ENCODE measurements around the gene FAM177A1.

Gene FAM177A1

GRCh38 chr14:35044939-35045797 lies 904 bp upstream of the FAM177A1 start:
- H3K4me3 ChIP-seq (ENCODE audit: low read depth, low read length): peak overlapping the region; percentile 96

GRCh38 chr14:35045798-35046047 lies 349 bp upstream of the FAM177A1 start:
- in situ Hi-C loops (cut with HindIII; ENCODE audit: low sequenced_read_pairs): no loop called here
- no peak for TF ChIP-seq CTCF (IDR thresholded peaks at IDR 0.05; ENCODE audit: low read depth, low read length, missing control alignments)
- H3K4me3 ChIP-seq (ENCODE audit: low read depth, low read length): peak overlapping the region; percentile 96
- no peak for DNase-seq (ENCODE audit: low read depth)

More at GRCh38 chr14:35044939-35045797, 904 bp upstream of the FAM177A1 start:
- DNase-seq (ENCODE audit: low read depth): no peak
- no peak for TF ChIP-seq CTCF (IDR thresholded peaks at IDR 0.05; ENCODE audit: low read depth, low read length, missing control alignments)
- in situ Hi-C loops (cut with HindIII; ENCODE audit: low sequenced_read_pairs): no loop called here

- H3K4me3 ChIP-seq (ENCODE audit: low read depth, low read length): peak overlapping the region; percentile 96
- in situ Hi-C loops (cut with HindIII; ENCODE audit: low sequenced_read_pairs): no loop called here
- TF ChIP-seq CTCF (IDR thresholded peaks at IDR 0.05; ENCODE audit: low read depth, low read length, missing control alignments): no peak
- DNase-seq (ENCODE audit: low read depth): no peak
Measured at GRCh38 chr14:35046751-35047536, 872 bp downstream of the FAM177A1 start.

GRCh38 chr14:35047976-35048513 lies 2.0 kb downstream of the FAM177A1 start:
- peak overlapping the region; percentile 96 for H3K4me3 ChIP-seq (ENCODE audit: low read depth, low read length)
- no peak for DNase-seq (ENCODE audit: low read depth)
- TF ChIP-seq CTCF (IDR thresholded peaks at IDR 0.05; ENCODE audit: low read depth, low read length, missing control alignments): no peak
- in situ Hi-C loops (cut with HindIII; ENCODE audit: low sequenced_read_pairs): no loop called here

- TF ChIP-seq CTCF (IDR thresholded peaks at IDR 0.05; ENCODE audit: low read depth, low read length, missing control alignments): no peak
- no peak overlapping the region for H3K4me3 ChIP-seq (ENCODE audit: low read depth, low read length)
- no peak for DNase-seq (ENCODE audit: low read depth)
- in situ Hi-C loops (cut with HindIII; ENCODE audit: low sequenced_read_pairs): no loop called here
Measured at GRCh38 chr14:35050652-35051051, 4.6 kb downstream of the FAM177A1 start.

GRCh38 chr14:35051796-35052195 lies 5.7 kb downstream of the FAM177A1 start:
- no peak overlapping the region for H3K4me3 ChIP-seq (ENCODE audit: low read depth, low read length)
- DNase-seq (ENCODE audit: low read depth): peak; percentile 29
- in situ Hi-C loops (cut with HindIII; ENCODE audit: low sequenced_read_pairs): no loop called here
- TF ChIP-seq CTCF (IDR thresholded peaks at IDR 0.05; ENCODE audit: low read depth, low read length, missing control alignments): no peak
